Hepatic stellate cell (primary cell): ENCODE data around the gene ELFN1.
"Not testable (repeated sequence)": the region's sequence is repeated elsewhere in the genome, so short reads cannot be mapped to it uniquely, and the experiment has no call there.

Experiments used
- DNase-seq: peaks from one replicate; pipeline ENCODE4 v3.0.0; 2011; ENCODE audit warnings: low spot score

Gene ELFN1

GRCh38 chr7:1757601-1758000 is 87.5 kb downstream of the ELFN1 start:
- DNase-seq, result no peak

DNA sequence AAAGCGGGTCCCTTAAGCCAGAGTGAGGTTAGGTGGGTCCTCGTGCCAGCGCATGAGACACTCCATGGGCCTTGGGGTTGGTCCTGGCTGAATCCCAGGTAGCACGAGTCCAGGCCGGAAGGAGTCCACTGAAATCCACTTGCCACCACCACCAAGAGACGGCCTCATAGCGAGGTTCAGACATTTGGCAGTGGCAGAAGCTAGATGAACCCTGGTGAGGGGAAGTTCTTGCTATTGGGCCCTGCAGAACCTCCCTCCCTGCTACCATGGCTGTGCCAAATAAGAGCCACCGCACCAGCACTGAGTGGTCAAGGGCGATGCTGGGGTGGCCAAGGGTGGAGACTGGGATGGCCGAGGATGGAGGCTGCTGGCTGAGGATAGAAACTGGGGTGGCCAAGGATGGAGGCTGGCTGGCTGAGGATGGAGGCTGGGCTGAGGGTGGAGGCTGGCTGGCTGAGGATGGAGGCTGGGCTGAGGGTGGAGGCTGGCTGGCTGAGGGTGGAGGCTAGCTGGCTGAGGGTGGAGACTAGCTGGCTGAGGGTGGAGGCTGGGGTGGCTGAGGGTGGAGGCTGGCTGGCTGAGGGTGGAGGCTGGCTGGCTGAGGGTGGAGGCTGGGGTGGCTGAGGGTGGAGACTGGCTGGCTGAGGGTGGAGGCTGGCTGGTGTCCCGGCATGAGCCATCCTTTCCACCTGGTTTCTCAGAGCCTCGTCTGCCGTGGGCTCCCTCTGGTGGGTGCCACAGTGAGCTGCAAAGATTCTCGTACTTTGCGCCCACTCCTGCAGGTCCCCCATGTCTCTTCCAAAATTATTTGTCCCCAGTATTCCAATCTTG is 88.2 kb downstream of the ELFN1 start:
- no peak for DNase-seq

DNA sequence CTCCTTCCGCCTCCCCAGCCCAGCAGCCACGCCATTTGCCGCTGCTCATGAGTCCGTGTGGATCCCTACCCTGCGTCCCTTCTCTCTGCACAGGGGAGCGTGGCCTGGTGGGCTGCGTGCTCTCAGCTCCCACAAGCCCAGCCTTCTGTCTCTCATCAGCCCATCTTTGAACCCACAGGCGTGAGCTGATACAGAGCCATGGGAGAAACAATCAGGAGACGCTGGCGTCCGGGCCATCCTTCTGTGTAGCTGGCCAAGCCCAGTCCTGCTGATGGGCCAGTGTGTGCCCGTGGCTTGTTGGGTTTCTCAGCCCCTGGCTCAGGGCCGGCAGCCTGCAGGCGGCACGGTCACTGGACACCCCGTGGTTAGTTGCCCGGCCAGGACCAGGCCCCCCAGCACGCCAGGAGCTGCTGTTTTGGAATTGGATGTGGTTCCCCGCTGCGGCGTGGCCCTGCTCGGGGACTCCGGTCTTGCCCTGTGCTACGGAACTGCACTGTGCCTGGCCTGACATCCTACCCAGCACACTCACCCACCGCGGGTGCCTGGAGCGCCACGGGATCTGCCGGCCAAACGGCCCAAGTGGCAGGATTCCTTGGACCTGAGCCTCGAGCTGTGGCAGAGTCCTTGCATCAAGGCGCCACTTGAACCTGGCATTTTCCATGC is 88.9 kb downstream of the ELFN1 start:
- no peak for DNase-seq

GRCh38 chr7:1761097-1761496 is 91.0 kb downstream of the ELFN1 start:
- DNase-seq, result no peak

GRCh38 chr7:1761774-1762173 is 91.7 kb downstream of the ELFN1 start:
- DNase-seq, result no peak

DNA sequence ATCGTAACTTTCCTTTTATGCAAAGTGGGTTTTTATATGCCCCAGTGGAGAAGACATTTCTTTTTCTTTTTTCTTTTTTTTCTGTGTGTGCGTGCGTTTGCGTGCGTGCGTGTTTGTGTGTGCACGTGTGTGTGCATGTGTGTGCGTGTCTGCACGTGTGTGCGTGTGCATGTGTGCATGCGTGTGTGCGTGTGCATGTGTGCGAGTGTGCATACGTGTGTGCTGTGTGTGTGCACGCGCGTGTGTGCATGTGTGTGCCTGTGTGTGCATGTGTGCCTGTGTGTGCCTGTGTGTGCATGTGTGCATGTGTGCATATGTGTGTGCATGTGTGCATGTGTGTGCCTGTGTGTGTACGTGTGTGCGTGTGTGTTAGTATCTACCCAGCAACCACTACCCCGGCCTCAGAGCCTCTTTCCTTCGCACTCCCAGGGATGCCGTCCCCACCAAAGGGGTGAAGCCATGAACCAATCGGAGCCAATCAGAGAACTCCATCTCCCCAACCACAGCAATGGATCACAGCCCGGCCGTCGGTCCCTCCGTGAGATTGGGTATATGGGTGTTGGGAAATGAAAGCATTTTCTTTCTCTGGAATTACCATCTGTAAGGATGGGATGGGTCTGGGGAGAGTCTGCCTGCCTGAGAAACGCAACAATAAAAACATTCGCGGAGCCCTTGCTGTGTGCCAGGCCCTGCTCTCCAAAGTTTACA is 92.3 kb downstream of the ELFN1 start:
- DNase-seq, result no peak

DNA sequence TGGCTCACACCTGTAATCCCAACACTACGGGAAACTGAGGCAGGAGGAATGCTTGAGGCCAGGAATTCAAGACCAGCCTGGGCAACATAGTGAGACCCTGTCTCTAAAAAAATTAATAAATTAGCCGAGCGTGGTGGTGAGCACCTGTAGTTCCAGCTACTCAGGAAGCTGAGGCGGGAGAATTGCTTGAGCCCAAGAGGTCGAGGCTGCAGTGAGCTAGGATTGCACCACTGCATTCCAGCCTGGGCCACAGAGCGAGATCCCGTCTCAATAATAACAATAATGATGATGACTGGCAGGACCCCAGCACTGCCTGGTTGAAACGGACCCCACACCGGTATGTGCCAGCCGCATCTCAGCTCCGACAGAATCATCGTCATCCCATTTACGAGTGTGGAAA is 93.0 kb downstream of the ELFN1 start:
- DNase-seq, result no peak

GRCh38 chr7:1763911-1764310 is 93.8 kb downstream of the ELFN1 start:
- not testable (repeated sequence) for DNase-seq

DNA sequence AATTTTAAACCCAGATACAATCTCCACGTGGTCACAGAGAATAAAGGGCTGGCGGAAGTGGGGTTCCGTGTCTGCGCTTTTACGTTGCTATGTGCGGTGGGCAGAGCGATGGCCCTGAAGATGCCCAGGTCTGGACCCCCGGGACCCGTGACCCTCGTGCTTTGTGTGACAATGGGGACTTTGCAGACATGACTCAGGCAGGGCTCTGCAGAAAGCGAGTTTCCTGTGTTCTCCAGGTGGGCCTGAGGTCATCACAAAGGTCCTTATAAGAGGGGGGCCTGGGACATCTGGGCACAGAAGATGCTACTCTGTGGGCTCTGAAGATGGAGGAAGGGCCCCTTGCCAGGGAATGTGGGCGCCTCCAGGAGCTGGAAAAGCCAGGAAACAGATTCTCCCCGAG is 95.3 kb downstream of the ELFN1 start:
- no peak for DNase-seq

DNA sequence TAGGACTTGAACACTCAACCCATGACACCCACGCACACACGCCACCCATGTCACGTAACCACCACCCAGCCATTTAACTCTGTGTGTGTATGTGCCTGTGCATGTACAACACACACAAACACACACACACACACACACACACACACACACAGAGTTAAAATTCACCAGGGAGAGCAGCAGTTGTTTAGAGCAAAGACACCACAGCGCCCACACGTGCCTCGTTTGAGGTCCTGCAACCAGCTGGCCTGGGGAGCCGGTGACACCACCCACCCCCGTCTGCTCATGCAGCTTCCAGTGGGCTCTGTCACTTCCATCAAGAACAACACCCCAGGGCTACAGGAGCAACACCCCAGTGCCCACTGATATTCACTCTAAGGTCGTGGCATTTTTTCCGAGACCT is 97.4 kb downstream of the ELFN1 start:
- DNase-seq, result no peak

GRCh38 chr7:1768832-1769231 is 98.8 kb downstream of the ELFN1 start:
- no peak for DNase-seq

DNA sequence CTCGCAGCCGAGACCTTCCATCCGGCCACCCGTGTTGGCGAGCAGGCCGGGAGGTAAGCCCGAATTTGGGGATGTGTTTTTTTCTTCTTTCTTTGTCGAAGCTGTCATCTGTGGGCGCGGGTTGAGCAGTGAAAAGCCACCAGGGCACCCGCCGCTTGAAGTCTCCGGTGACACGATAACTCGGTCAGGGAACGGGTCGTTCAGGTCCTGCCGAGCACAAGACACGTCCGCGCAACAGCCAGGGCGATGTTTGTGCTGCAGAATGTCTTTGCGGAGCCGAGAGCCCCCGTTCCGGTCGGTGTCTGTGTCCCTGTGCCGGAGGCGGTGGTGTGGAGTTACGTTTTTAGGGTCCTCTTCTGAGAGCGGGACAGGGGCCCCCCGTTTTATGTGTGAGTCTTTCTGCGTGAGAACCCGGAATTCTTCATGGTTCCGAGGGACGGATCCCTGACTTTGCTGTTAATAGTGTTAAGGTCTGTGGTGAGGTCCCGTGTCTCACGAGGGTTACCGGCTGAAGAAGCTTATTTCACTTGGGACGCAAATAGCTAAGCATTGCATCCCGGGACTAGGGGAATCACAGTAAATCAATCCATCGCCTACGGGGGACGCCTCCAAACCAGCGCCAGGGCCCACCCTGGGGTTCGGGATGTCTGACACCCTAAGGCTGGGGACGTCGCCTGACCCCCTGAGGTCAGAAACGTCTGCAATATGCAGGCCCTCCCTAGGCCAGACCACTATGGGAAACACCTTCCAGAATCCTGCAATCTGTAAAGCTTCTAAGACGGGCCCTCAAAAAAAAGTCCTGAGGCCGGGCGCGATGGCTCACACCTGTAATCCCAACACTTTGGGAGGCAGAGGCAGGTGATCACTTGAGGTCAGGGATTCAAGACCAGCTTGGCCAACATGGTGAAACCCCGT is 99.5 kb downstream of the ELFN1 start:
- no peak for DNase-seq

- DNase-seq, result no peak
These were observed 100.3 kb downstream of the ELFN1 start for GRCh38 chr7:1770331-1770730.

- no peak for DNase-seq
These were observed 105.3 kb downstream of the ELFN1 start for GRCh38 chr7:1775389-1775788.

- no peak for DNase-seq
These were observed 107.0 kb downstream of the ELFN1 start for GRCh38 chr7:1777122-1777521.

- no peak for DNase-seq
These were observed 109.4 kb downstream of the ELFN1 start for GRCh38 chr7:1779445-1779844.

GRCh38 chr7:1781369-1781768 is 111.3 kb downstream of the ELFN1 start:
- DNase-seq, result no peak

- no peak for DNase-seq
These were observed 115.8 kb downstream of the ELFN1 start for GRCh38 chr7:1785839-1786238.

GRCh38 chr7:1787241-1787640 is 117.2 kb downstream of the ELFN1 start:
- DNase-seq, result no peak

GRCh38 chr7:1787681-1788235 is 117.7 kb downstream of the ELFN1 start:
- DNase-seq, result no peak

GRCh38 chr7:1794888-1795542 is 124.9 kb downstream of the ELFN1 start:
- DNase-seq, result no peak
